Effector memory CD8-positive, alpha-beta T cell (primary cell): ENCODE results near the gene ITGB1BP2.
A peak's percentile ranks its signal among the peaks of the same experiment; 100 is the strongest.
"Not testable (repeated sequence)": the region's sequence is repeated elsewhere in the genome, so short reads cannot be mapped to it uniquely, and the experiment has no call there.

Source experiments
- ATAC-seq: fragments of 150-1000 bp; cut with Tn5 transposase; replicated peaks from 2 replicates; pipeline ENCODE4 v1.10.0; 2021; ENCODE audit warnings: mild to moderate bottlenecking, moderate library complexity
- DNase-seq, 3 experiments: peaks; one replicate each; pipeline ENCODE4 v3.0.0; 2021
- H3K27ac Mint-ChIP-seq, 2 donors: one replicate each; pipeline ENCODE4 v1.8.0; 2022; ENCODE audit warnings: mild to moderate bottlenecking in 2 of 2, mixed read lengths in 2 of 2, moderate library complexity in 2 of 2
- H3K27me3 Mint-ChIP-seq, 2 donors: one replicate each; pipeline ENCODE4 v1.8.0; 2022; ENCODE audit warnings: mixed read lengths in 2 of 2
- H3K36me3 Mint-ChIP-seq: one replicate; pipeline ENCODE4 v1.8.0; 2022; ENCODE audit warnings: mild to moderate bottlenecking, moderate library complexity, mixed read lengths; ENCODE audit not compliant: insufficient read depth
- H3K4me1 Mint-ChIP-seq, 2 donors: one replicate each; pipeline ENCODE4 v1.8.0; 2022; ENCODE audit warnings: low read depth in 2 of 2, mixed read lengths in 2 of 2
- H3K4me3 Mint-ChIP-seq, 2 donors: one replicate each; pipeline ENCODE4 v1.8.0; 2022; ENCODE audit warnings: mild to moderate bottlenecking in 2 of 2, mixed read lengths in 2 of 2, moderate library complexity in 2 of 2
- H3K9me3 Mint-ChIP-seq, 2 donors: one replicate each; pipeline ENCODE4 v1.8.0; 2022; ENCODE audit warnings: mixed read lengths in 2 of 2

ITGB1BP2 gene

DNA sequence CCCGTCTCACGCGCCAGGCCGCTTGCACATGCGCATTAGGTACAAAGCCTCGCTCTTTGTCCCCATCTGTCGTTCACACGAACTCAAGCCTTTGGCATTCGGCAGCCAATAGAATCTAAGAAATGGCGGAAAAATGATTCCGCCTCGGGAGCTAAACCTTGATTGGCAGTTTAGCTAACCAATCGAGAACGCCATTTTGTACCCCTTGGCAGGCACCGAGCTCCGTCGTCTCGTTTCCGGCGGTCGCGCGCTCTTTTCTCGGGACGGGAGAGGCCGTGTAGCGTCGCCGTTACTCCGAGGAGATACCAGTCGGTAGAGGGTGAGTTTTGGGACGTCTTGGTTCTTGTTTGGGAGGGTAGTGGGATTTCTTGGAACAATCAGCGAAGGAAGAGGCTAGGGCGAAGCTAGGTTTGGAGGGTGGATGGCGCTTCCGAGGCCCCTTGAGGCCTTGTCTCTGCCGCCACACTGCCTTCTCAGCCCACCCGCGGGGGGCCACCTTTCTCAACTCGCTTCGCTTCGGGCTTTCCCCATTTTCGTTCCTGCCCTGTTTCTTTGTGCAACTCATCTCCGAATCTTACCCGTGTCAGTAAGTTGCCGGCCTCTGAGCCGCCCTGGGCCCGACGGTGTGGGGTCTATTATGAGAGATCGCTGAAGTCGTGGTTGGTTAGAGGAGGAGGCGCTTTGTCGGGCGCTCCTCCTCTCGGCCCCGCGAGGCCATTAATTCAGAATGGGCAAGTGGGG lies 18.0 kb upstream of the ITGB1BP2 start, which contains the start of gene NONO:
Gene NONO (plus strand): TSS at position 233 of the 741 bp plus-strand sequence. CDS start 7,003 bp downstream, outside the sequence.
- Mint-ChIP-seq H3K4me1 (peaks cover 6 to 13% of the 10 kb centered on the region in 2 donors), H3K27ac (peak within 1 kb of the TSS; percentile 99 to 100), H3K27me3 (no peaks in the 10 kb centered on the region), H3K36me3 (peaks cover 20% of the 10 kb centered on the region), H3K4me3 (peak within 1 kb of the TSS; percentile 93 to 95), H3K9me3 (no peaks in the 10 kb centered on the region)
- ATAC-seq = peak; percentile 85
- peak; percentile 78 to 85 (median 82) for DNase-seq

DNA sequence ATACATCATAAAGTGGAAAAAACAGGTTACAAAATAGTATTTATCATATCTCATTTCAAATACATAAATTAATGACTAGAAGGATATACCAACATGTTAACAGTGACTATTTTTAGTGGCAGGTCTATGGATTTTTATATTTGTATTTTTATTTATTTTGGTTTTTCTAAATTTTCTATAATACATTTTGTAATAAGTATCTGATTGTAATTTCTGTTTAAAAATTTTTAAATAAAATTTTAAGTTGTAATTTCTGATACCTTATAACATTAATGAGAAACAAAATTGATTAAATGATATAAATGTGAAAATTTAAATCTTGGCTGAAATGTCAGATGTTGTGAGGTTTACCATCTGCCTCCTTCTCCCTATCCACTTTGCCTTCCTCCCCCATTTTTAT lies 15.6 kb upstream of the ITGB1BP2 start:
- Mint-ChIP-seq H3K4me1 (peaks cover 6 to 17% of the 10 kb centered on the region in 2 donors), H3K27ac (peak overlapping the region in 1 of 2 donors; percentile 99), H3K36me3 (peaks cover 37% of the 10 kb centered on the region), H3K9me3 (no peaks in the 10 kb centered on the region), H3K27me3 (no peaks in the 10 kb centered on the region), H3K4me3 (peak overlapping the region; percentile 93 to 95)
- DNase-seq = no peak
- no peak for ATAC-seq

DNA sequence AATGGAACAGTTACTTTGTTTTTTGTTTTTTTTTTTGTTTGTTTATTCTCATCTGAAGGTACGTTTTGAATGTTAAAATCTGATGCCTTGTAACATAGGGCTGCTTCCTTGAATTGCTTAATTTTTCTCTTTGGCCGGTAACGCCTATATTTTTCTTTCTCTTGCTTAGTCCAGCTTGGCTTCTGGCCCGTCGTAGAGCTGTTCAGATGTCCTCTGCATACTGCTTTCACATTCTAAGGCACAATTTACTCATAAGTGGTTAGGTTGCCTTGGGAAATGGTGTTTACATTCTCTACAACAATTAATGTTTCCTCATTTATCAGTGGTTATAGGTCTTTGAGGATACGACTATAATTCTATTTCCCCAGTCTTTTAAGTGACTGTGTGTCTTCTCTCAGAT lies 10.2 kb upstream of the ITGB1BP2 start:
- no peaks in the 10 kb centered on the region for H3K27me3 Mint-ChIP-seq
- DNase-seq (no peak), ATAC-seq (no peak)
- H3K4me3 Mint-ChIP-seq = peak overlapping the region in 1 of 2 donors; percentile 31
- H3K36me3 Mint-ChIP-seq = peaks cover 77% of the 10 kb centered on the region
- H3K4me1 Mint-ChIP-seq = peaks cover 0 to 18% of the 10 kb centered on the region in 2 donors
- peak overlapping the region in 1 of 2 donors; percentile 67 for H3K27ac Mint-ChIP-seq
- H3K9me3 Mint-ChIP-seq = no peaks in the 10 kb centered on the region

DNA sequence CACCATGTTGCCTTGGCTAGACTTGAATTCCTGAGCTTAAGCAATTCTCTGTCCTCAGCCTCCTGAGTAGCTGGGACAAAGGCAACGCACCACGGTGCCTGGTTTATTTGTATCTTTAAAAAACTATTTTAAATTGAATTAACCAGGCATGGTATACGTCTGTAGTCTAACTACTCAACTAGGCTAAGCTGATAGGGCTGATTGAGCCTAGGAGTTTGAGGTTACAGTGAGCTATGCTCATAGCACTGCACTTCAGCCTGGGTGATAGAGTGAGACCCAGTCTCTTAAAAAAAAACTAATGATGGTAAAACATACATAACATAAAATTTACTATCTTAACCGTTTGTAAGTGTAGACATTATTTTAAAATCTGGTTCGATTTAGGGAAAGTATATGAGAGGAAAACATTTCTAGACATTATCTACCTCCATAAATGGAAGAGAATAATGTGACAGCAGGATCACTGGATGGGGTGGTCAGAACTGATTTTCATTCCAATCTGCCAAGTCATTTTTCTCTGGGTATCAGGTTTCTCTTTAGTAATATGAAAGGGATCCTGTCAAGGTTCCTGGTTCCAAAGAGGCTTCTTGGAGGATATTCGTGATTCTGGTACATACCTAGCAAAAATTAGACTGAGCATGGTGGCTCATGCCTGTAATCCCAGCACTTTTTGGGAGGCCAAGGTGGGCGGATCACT lies 8.7 kb upstream of the ITGB1BP2 start:
- peaks cover 0 to 11% of the 10 kb centered on the region in 2 donors for H3K4me1 Mint-ChIP-seq
- DNase-seq = no peak
- no peak overlapping the region for H3K27ac Mint-ChIP-seq

DNA sequence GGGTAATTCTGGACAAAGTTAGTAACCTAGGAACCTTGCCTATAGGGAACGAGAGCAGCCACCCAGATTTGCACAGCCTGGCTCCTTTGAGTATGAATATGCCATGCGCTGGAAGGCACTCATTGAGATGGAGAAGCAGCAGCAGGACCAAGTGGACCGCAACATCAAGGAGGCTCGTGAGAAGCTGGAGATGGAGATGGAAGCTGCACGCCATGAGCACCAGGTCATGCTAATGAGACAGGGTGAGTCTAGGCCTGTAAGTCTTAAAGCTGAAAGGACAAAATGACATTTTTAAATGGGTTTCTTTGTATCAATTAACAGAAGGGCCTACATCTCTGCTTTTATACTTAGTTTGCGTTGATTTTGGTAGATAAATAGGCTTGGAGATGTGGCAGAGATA lies 4.7 kb upstream of the ITGB1BP2 start:
- ATAC-seq (no peak), DNase-seq (no peak)
- peaks cover 91% of the 10 kb centered on the region for H3K36me3 Mint-ChIP-seq
- no peaks in the 10 kb centered on the region for H3K9me3 Mint-ChIP-seq
- H3K4me1 Mint-ChIP-seq = peaks cover 1 to 3% of the 10 kb centered on the region in 2 donors
- no peak overlapping the region for H3K4me3 Mint-ChIP-seq
- H3K27ac Mint-ChIP-seq = no peak overlapping the region
- no peaks in the 10 kb centered on the region for H3K27me3 Mint-ChIP-seq

More for the DNA sequence above, 8.7 kb upstream of the ITGB1BP2 start:
- Mint-ChIP-seq H3K27me3 (no peaks in the 10 kb centered on the region), H3K4me3 (no peak overlapping the region), H3K9me3 (no peaks in the 10 kb centered on the region), H3K36me3 (peaks cover 86% of the 10 kb centered on the region)
- ATAC-seq = no peak

DNA sequence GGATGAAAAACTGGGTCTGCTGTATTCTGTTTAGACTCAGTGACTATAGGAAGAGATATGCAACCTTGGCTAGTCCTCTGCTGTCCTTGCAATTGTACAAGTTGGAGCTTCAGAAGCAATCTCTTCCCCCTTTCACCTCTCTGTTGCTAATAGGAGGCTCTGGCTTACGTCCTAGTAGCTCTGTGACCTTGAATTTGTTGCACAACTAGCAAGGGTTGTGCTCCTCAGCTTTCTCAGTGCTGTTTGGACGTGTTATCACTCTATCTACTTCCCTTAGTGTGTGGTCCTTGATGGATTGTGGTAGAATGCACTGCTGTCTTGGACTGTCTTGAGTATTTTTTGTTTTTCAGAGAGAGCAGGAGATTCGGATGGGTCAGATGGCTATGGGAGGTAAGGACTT lies 3.4 kb upstream of the ITGB1BP2 start:
- ATAC-seq (no peak), DNase-seq (no peak)
- H3K36me3 Mint-ChIP-seq = peaks cover 83% of the 10 kb centered on the region
- H3K9me3 Mint-ChIP-seq = no peaks in the 10 kb centered on the region
- peaks cover 6 to 12% of the 10 kb centered on the region in 2 donors for H3K4me1 Mint-ChIP-seq
- no peak overlapping the region for H3K27ac Mint-ChIP-seq
- no peaks in the 10 kb centered on the region for H3K27me3 Mint-ChIP-seq
- no peak overlapping the region for H3K4me3 Mint-ChIP-seq

DNA sequence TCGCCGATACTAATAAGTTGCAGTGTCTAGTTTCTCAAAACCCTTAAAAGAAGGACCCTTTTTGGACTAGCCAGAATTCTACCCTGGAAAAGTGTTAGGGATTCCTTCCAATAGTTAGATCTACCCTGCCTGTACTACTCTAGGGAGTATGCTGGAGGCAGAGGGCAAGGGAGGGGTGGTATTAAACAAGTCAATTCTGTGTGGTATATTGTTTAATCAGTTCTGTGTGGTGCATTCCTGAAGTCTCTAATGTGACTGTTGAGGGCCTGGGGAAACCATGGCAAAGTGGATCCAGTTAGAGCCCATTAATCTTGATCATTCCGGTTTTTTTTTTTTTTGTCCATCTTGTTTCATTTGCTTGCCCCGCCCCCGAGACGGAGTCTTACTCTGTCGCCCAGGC lies 1.5 kb upstream of the ITGB1BP2 start:
- not testable (repeated sequence) for H3K9me3 Mint-ChIP-seq, ATAC-seq, H3K4me3 Mint-ChIP-seq, H3K27me3 Mint-ChIP-seq, DNase-seq
- peaks cover 67% of the 10 kb centered on the region for H3K36me3 Mint-ChIP-seq
- peak overlapping the region; percentile 62 to 74 for H3K27ac Mint-ChIP-seq
- peaks cover 6 to 12% of the 10 kb centered on the region in 2 donors for H3K4me1 Mint-ChIP-seq

DNA sequence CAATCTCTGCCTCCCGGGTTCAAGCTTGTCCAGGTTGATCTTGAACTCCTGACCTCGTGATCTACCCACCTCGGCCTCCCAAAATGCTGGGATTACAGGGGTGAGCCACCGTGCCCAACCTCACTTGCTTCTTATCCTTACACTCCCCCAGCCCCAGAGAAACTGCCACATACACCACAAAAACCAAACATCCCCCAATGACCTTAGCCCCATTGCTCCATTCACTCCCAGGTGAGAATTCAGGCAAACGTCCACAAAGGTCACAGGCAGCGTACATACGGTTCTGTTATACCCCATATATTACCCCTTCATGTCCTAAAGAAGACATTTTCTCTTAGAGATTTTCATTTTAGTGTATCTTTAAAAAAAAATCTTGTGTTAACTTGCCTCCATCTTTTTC lies 1.1 kb upstream of the ITGB1BP2 start:
- Mint-ChIP-seq H3K27ac (peak overlapping the region; percentile 62 to 74), H3K4me1 (peaks cover 6 to 12% of the 10 kb centered on the region in 2 donors), H3K36me3 (peaks cover 62% of the 10 kb centered on the region)
- H3K4me3 Mint-ChIP-seq, DNase-seq, H3K27me3 Mint-ChIP-seq, ATAC-seq, H3K9me3 Mint-ChIP-seq: not testable (repeated sequence)

DNA sequence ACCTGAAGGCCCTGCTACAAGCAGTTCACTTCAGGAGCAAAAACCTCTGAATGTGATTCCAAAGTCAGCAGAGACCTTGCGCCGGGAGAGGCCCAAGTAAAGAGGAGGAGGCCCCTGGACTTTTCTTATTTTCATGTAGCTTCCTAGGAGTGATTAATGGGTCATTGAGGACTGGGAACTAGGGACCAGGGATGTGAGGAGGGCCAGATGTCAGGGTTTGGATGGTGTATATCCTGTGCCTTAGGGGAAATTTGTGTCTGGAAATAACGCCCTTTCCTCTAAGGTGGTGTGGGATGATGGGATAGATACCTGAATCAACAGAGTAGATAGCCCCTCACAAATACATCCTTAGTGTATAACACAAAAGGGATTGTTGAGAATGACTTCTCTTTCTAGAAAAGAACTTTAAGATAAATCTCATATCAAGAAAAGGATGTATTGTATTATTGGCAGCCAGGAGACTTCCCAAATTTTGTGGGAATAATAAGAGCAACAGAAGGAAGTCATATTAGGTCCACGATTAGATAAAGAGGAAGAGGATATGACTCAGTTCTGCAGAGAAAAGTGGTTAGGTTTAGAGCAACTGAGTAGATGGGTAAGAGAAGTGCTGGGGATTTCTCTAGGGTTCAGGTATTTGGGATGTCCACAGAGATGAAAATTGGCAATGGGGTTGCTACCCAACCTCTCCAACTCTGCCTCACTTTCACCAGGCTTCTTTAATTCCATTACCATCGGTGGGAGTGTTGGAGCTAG lies 1.1 kb downstream of the ITGB1BP2 start:
- no peak overlapping the region for H3K4me3 Mint-ChIP-seq
- peaks cover 41% of the 10 kb centered on the region for H3K36me3 Mint-ChIP-seq
- DNase-seq (no peak), ATAC-seq (no peak)
- H3K9me3 Mint-ChIP-seq = no peaks in the 10 kb centered on the region
- H3K4me1 Mint-ChIP-seq = peaks cover 6 to 12% of the 10 kb centered on the region in 2 donors
- no peaks in the 10 kb centered on the region for H3K27me3 Mint-ChIP-seq
- peak overlapping the region; percentile 77 to 82 for H3K27ac Mint-ChIP-seq

DNA sequence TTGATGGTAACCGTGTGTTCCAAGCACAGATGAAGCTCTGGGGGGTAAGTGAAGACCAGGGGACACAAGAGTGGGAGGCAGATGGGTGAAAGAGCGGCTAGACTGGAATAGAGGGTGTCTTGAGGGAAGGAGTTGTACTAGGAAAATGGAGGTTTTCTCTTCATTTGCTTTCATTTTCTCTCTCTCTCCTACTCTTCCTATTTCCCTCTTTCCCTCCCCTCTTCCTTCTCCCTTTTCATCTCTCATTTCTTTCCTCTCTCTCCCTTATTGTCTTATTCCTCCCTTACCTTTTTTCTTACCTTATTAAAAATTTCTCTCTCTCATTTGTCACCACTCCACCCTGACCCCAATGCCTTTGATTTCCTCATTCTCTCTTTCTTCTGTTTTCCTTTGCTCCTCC lies 3.0 kb downstream of the ITGB1BP2 start:
- Mint-ChIP-seq H3K4me3 (no peak overlapping the region), H3K9me3 (no peaks in the 10 kb centered on the region), H3K27ac (peak overlapping the region in 1 of 2 donors; percentile 38), H3K27me3 (no peaks in the 10 kb centered on the region), H3K36me3 (peaks cover 22% of the 10 kb centered on the region), H3K4me1 (peaks cover 6 to 12% of the 10 kb centered on the region in 2 donors)
- ATAC-seq (no peak), DNase-seq (no peak)

DNA sequence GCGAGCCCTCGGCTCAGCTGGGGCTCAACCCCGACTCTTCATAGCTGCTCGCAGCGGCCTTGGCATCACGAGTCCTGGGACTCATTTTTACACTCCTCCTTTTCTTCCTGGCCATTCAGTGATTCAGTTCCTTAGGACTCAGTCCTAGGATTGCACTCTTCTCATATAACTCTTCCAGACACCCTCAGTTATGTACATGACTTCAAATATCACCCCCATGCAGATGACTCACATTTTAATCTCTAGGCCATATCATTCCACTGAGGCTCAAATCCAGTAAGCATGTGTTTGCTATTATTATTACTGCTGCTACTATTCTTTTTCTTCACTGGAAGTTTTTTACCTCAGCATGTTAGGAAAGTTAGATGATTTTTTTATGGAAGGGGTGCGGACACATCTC lies 14.4 kb downstream of the ITGB1BP2 start:
- Mint-ChIP-seq H3K9me3 (no peaks in the 10 kb centered on the region), H3K36me3 (peaks cover 4% of the 10 kb centered on the region), H3K27ac (peak overlapping the region in 1 of 2 donors; percentile 41), H3K27me3 (no peaks in the 10 kb centered on the region), H3K4me1 (no peaks in the 10 kb centered on the region), H3K4me3 (no peak overlapping the region)
- no peak for ATAC-seq
- no peak for DNase-seq

DNA sequence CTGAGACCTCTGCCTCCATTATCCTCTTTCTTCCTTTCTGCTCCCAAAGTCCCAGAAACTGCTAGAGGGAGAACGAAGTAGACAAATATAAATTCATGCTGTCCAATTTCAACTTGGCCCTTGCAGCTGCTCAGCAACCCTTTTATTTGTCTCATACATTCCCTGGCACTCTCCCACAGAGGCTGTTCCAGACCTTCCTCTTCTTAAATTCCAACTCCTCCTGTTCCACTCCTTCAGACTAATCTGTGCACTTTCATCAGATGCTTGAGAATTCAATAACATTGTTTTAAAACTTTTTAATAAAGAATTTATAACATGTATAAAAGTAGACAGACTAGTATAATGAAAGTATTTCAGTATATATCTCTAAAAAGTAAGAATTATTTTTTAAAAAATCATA lies 15.4 kb downstream of the ITGB1BP2 start:
- not testable (repeated sequence) for H3K27me3 Mint-ChIP-seq, H3K27ac Mint-ChIP-seq, H3K4me3 Mint-ChIP-seq, H3K9me3 Mint-ChIP-seq, H3K36me3 Mint-ChIP-seq, ATAC-seq, DNase-seq, H3K4me1 Mint-ChIP-seq

DNA sequence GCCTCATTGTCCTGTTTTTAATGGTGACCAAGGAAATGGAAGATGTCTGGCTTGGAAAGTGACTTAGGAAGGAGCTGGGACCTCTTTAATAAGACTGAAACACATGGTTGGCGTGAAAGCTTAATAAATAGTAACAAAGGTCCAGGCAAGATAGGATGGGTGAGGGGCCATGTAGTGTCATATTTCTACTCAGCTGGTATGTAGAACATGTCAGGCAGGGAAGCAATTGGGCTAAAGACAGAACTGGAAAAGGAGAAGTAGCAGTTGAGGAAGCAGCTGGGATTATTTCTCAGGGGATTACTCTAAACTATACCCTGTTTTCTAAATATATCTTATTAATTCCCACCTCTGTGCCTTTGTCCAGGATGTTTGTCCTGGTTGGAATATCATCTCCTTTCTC lies 18.6 kb downstream of the ITGB1BP2 start:
- Mint-ChIP-seq H3K4me3 (no peak overlapping the region), H3K27ac (no peak overlapping the region), H3K36me3 (peaks cover 4% of the 10 kb centered on the region), H3K27me3 (no peaks in the 10 kb centered on the region), H3K9me3 (no peaks in the 10 kb centered on the region), H3K4me1 (no peaks in the 10 kb centered on the region)
- DNase-seq (no peak), ATAC-seq (no peak)
